Heart right ventricle (tissue), 16 donors: Measurements from ENCODE around the gene SLAMF7. TPM values are rescaled to one million over a fixed set of nuclear protein-coding genes. Genes with fewer than 3 reads are reported as not detected.
"Not testable (repeated sequence)": the region's sequence is repeated elsewhere in the genome, so short reads cannot be mapped to it uniquely, and the experiment has no call there.

Experiments used
- ATAC-seq, 8 donors: fragments of 200-7000 bp; cut with Tn5 transposase; one replicate each; pipeline ENCODE4 v1.9.1; 2020; ENCODE audit warnings: mild to moderate bottlenecking in 8 of 8, moderate library complexity in 8 of 8, moderate number of reproducible peaks in 1 of 8
- DNase-seq, 2 donors: peaks; one replicate each; pipeline ENCODE4 v3.0.0-alpha.2; 2020
- H3K27ac ChIP-seq, 10 donors: fragments of 200-600 bp; sonication (generic) in 2 of 10; one replicate each; pipeline versions ENCODE4 v1.5.0 to v1.8.0; 2020 to 2022; ENCODE audit warnings: mild to moderate bottlenecking in 3 of 10
- H3K27me3 ChIP-seq, 7 donors: fragments of 200-600 bp; one replicate each; pipeline ENCODE4 v1.8.0; 2021 to 2022; ENCODE audit warnings: mild to moderate bottlenecking in 2 of 7
- H3K36me3 ChIP-seq, 9 donors: fragments of 200-600 bp; sonication (generic) in 1 of 9; one replicate each; pipeline versions ENCODE4 v1.5.0 to v1.8.0; 2020 to 2022; ENCODE audit warnings: mild to moderate bottlenecking in 2 of 9
- H3K4me1 ChIP-seq, 9 donors: fragments of 200-600 bp; sonication (generic) in 1 of 9; one replicate each; pipeline versions ENCODE4 v1.5.0 to v1.8.0; 2020 to 2022; ENCODE audit warnings: mild to moderate bottlenecking in 4 of 9
- H3K4me3 ChIP-seq, 10 donors: fragments of 200-600 bp; sonication (generic) in 2 of 10; one replicate each; pipeline versions ENCODE4 v1.5.0 to v1.8.0; 2020 to 2022; ENCODE audit warnings: mild to moderate bottlenecking in 7 of 10, moderate library complexity in 2 of 10
- H3K9me3 ChIP-seq, 11 donors: fragments of 200-600 bp in 10 of 11; sonication (generic) in 2 of 11; one replicate each; pipeline versions ENCODE4 v1.5.0 to v1.8.0; 2013 to 2022; ENCODE audit warnings: mild to moderate bottlenecking in 2 of 11, control low read depth in 1 of 11, moderate library complexity in 1 of 11
- CTCF ChIP-seq, 9 donors: fragments of 200-600 bp; sonication (generic) in 2 of 9; IDR thresholded peaks; one replicate each; pipeline versions ENCODE4 v1.5.0 to v1.8.0; 2021 to 2022; ENCODE audit warnings: antibody characterized with exemption in 9 of 9, mild to moderate bottlenecking in 5 of 9, moderate library complexity in 1 of 9
- WGBS, 2 donors: extraction: QIAGEN DNeasy Blood & Tissue Kit; methylation state at CpG; one replicate each; pipeline ENCODE4 v1.1.7; 2013; ENCODE audit warnings: inconsistent platforms in 1 of 2; 5-methylcytosine and 5-hydroxymethylcytosine counted together
- intact Hi-C, 10 donors: fragments of 100-400 bp; cut with DNase I; formaldehyde crosslinking; loops; one replicate each; pipeline versions ENCODE4 v1.11.1 to v1.14.2; 2022
- long read RNA-seq, 3 donors: library from polyadenylated mRNA; unstranded; transcript quantifications; one replicate each; pipeline ENCODE4 v2.0.0, GENCODE V29; 2020 to 2021
- polyA plus RNA-seq, 2 donors: library from polyadenylated mRNA; stranded (reverse); fragments of 200-250 nt; gene quantifications; one replicate each; pipeline ENCODE4 v1.2.3, GENCODE V29; 2013
- total RNA-seq, 10 donors: library from RNA; stranded (reverse); fragmentation: NEBNext Ultra II Directional in 3 of 10; extraction: Animal tissue kit (Norgen Biotek cat#: 25700) in 3 of 10; gene quantifications; one replicate each; pipeline versions ENCODE4 v1.2.1 to v1.2.4, GENCODE V29; 2021 to 2023
- donor health status: Arrhythmogenic right ventricular cardiomyopathy.
- donor health status: ischemic (EF 13 %, LVEDD 7.1; RV severe dilation, severe dysfunction).
- donor health status: healthy with polysubstance abuse.
- donor health status: DM: no; HTN: yes; CAD: no.
- donor health status: DM: no; HTN: no; CAD: no.
- donor health status: ischemic (EF 25% LVEDD 6.9; RV normal size, moderate dysfunction).
- donor health status: ischemic (EF 25% LVEDD 5.7; RV mildly dilated, moderate dysfunction).
- donor health status: healthy.
- donor health status: DM: yes; HTN: yes; CAD: no.
- donor health status: Ischemic cardiomyopathy.
- donor health status: ischemic (EF 35%, LVEDD 5.7; RV mildly dilated, moderate dysfunction).
- donor health status: nonischemic (EF 11% LVEDD 7.7; RV severe dilation, severe dysfunction).
- donor health status: DM: yes; HTN: yes; CAD: no.
- donor health status: PGD.
- donor health status: ischemic (EF 29% LVEDD 5.4; RV normal size, mild dysfunction).
- donor health status: nonischemic (EF 23%, LVEDD 6.1; RV moderate dilation, normal function).

Gene SLAMF7, protein sequence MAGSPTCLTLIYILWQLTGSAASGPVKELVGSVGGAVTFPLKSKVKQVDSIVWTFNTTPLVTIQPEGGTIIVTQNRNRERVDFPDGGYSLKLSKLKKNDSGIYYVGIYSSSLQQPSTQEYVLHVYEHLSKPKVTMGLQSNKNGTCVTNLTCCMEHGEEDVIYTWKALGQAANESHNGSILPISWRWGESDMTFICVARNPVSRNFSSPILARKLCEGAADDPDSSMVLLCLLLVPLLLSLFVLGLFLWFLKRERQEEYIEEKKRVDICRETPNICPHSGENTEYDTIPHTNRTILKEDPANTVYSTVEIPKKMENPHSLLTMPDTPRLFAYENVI
- total RNA-seq (10 to 100 TPM in 1 of 10 donors, under 1 TPM in 9; 0.11 to 19.4 (median 0.34) TPM), polyA plus RNA-seq (under 1 TPM; 0.13 to 0.22 TPM)
- long read RNA-seq, donor 1, partial matches to known transcripts, result 0 of 1 reads
- long read RNA-seq, donor 1, other reads (novel, unspliced or antisense), result 0 of 1 reads
- long read RNA-seq, donor 2, result 0 reads
- long read RNA-seq, donor 3, result 0 reads

DNA sequence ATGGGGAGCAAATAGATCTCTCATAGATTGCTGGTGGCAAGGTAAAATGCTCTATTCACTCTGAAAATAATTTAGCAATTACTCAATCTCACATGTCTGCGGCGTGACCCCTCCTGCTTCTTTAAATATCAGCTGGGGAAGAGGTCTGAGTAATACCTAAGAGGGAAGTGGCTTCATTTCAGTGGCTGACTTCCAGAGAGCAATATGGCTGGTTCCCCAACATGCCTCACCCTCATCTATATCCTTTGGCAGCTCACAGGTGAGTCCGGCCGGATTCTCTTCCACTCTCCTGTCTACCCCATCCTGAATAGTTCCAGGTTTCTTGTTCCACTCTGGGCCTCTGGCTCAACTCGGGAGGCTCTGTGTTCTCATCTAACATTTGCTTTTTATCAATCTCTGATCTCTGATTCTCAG lies at the start of gene SLAMF7:
Gene SLAMF7 (plus strand): TSS at position 150 of the 414 bp plus-strand sequence. CDS start 55 bp downstream, at position 205.
- intact Hi-C loops, result no loop called here
- peak within 1 kb of the TSS in 1 of 10 donors; percentile 42 for H3K4me3 ChIP-seq
- H3K36me3 ChIP-seq, result no peaks in the 10 kb centered on the region
- DNase-seq (peak in 1 of 2 donors; percentile 6), ATAC-seq (peak in 1 of 8 donors; percentile 25)
- TF ChIP-seq CTCF (IDR thresholded peaks at IDR 0.05), result no peak
- peaks cover 0 to 6% (median 0%) of the 10 kb centered on the region in 7 donors for H3K27me3 ChIP-seq
- peak within 1 kb of the TSS in 1 of 10 donors; percentile 79 for H3K27ac ChIP-seq
- H3K9me3 ChIP-seq, result peaks cover 0 to 24% (median 0%) of the 10 kb centered on the region in 11 donors
- H3K4me1 ChIP-seq, result peaks cover 0 to 40% (median 0%) of the 10 kb centered on the region in 9 donors
- WGBS, 2 donors, result 76 to 83% methylated on average over 5 of the region's 5 CpGs

DNA sequence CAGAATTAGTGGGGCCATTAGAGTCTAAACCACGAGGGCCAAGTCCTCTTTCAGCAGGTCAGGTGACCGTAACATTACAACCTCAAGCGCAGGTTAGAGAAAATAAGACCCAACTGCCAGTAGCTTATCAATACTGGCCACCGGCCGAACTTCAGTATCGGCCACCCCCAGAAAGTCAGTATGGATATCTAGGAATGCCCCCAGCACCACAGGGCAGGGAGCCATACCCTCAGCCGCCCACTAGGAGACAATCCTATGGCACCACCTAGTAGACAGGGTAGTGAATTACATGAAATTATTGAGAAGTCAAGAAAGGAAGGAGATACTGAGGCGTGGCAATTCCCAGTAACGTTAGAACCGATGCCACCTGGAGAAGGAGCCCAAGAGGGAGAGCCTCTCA lies 46.7 kb upstream of the SLAMF7 start:
- WGBS, 2 donors, result 81 to 83% methylated on average over 10 of the region's 10 CpGs
- ATAC-seq, DNase-seq, H3K4me1 ChIP-seq, H3K9me3 ChIP-seq, H3K4me3 ChIP-seq, H3K36me3 ChIP-seq, H3K27ac ChIP-seq, intact Hi-C loops: not testable (repeated sequence)
- peak in 2 of 9 donors; percentile 6 to 18 for TF ChIP-seq CTCF (IDR thresholded peaks at IDR 0.05)
- H3K27me3 ChIP-seq, result peaks cover 0 to 13% (median 0%) of the 10 kb centered on the region in 7 donors

GRCh38 chr1:160702100-160702499 lies 36.9 kb upstream of the SLAMF7 start:
- peaks cover 0 to 56% (median 0%) of the 10 kb centered on the region in 9 donors for H3K4me1 ChIP-seq

More at GRCh38 chr1:160702100-160702499, 36.9 kb upstream of the SLAMF7 start:
- DNase-seq (no peak), ATAC-seq (no peak)
- peaks cover 0 to 5% (median 0%) of the 10 kb centered on the region in 7 donors for H3K27me3 ChIP-seq
- intact Hi-C loops, result no loop called here
- no peaks in the 10 kb centered on the region for H3K36me3 ChIP-seq
- no peaks in the 10 kb centered on the region for H3K9me3 ChIP-seq
- H3K27ac ChIP-seq, result no peak overlapping the region
- WGBS, 2 donors, result 92 to 94% methylated on average over 5 of the region's 5 CpGs
- no peak overlapping the region for H3K4me3 ChIP-seq
- TF ChIP-seq CTCF (IDR thresholded peaks at IDR 0.05), result no peak
